ENCODE measurements around the gene FXYD6. TPM values are rescaled to one million over a fixed set of nuclear protein-coding genes. Genes with fewer than 3 reads are reported as not detected.
"Not testable (repeated sequence)": the region's sequence is repeated elsewhere in the genome, so short reads cannot be mapped to it uniquely, and the experiment has no call there.

FXYD6 gene
- total RNA-seq, 2 experiments from 2014 or later = not detected

- DNase-seq = no peak
- Mint-ChIP-seq H3K4me1 (peaks cover 13% of the 10 kb centered on the region), H3K36me3 (ENCODE audit: low read depth) (no peaks in the 10 kb centered on the region), H3K27me3 (peaks cover 27% of the 10 kb centered on the region), H3K27ac (no peak overlapping the region), H3K9me3 (no peaks in the 10 kb centered on the region), H3K4me3 (no peak overlapping the region)
- CTCF ChIA-PET = no interaction called here
- POLR2A ChIA-PET = no interaction called here
These were observed 7.5 kb downstream of the FXYD6 start for GRCh38 chr11:117868815-117869561.

- H3K4me1 Mint-ChIP-seq = peaks cover 5% of the 10 kb centered on the region
- H3K4me3 Mint-ChIP-seq = no peak overlapping the region
- H3K9me3 Mint-ChIP-seq = no peaks in the 10 kb centered on the region
- H3K27ac Mint-ChIP-seq = no peak overlapping the region
- peaks cover 27% of the 10 kb centered on the region for H3K27me3 Mint-ChIP-seq
- POLR2A ChIA-PET = no interaction called here
- DNase-seq = no peak
- H3K36me3 Mint-ChIP-seq (ENCODE audit: low read depth) = no peaks in the 10 kb centered on the region
- CTCF ChIA-PET = interaction anchor here (1.0 kb wide), 1 partner anchor 25 kb away, joined by 3 read pairs; no protein-coding TSS in a partner anchor
These were observed 8.4 kb downstream of the FXYD6 start for GRCh38 chr11:117868088-117868487.

- Mint-ChIP-seq H3K4me3 (no peak overlapping the region), H3K9me3 (no peaks in the 10 kb centered on the region), H3K4me1 (peaks cover 6% of the 10 kb centered on the region), H3K27me3 (peaks cover 19% of the 10 kb centered on the region), H3K36me3 (ENCODE audit: low read depth) (no peaks in the 10 kb centered on the region), H3K27ac (no peak overlapping the region)
- ChIA-PET POLR2A (no interaction called here), CTCF (no interaction called here)
- DNase-seq = no peak
These were observed 9.9 kb downstream of the FXYD6 start for GRCh38 chr11:117866526-117866925.

GRCh38 chr11:117865546-117865945, 10.9 kb downstream of the FXYD6 start:
- CTCF ChIA-PET = interaction anchor here (0.7 kb wide), 1 partner anchor 188 kb away, joined by 3 read pairs; no protein-coding TSS in a partner anchor
- peaks cover 10% of the 10 kb centered on the region for H3K4me1 Mint-ChIP-seq

GRCh38 chr11:117863383-117863782, 13.1 kb downstream of the FXYD6 start:
- no peaks in the 10 kb centered on the region for H3K9me3 Mint-ChIP-seq
- CTCF ChIA-PET = no interaction called here

More at GRCh38 chr11:117865546-117865945, 10.9 kb downstream of the FXYD6 start:
- H3K27me3 Mint-ChIP-seq = peaks cover 18% of the 10 kb centered on the region
- DNase-seq; H3K36me3 Mint-ChIP-seq (ENCODE audit: low read depth); H3K9me3 Mint-ChIP-seq; H3K27ac Mint-ChIP-seq; POLR2A ChIA-PET; H3K4me3 Mint-ChIP-seq: not testable (repeated sequence)

GRCh38 chr11:117862753-117863152, 13.7 kb downstream of the FXYD6 start:
- CTCF ChIA-PET = no interaction called here
- Mint-ChIP-seq H3K36me3 (ENCODE audit: low read depth) (no peaks in the 10 kb centered on the region), H3K4me1 (peaks cover 10% of the 10 kb centered on the region), H3K27me3 (peaks cover 13% of the 10 kb centered on the region), H3K4me3 (no peak overlapping the region), H3K27ac (no peak overlapping the region), H3K9me3 (no peaks in the 10 kb centered on the region)
- DNase-seq = no peak
- POLR2A ChIA-PET = no interaction called here

More at GRCh38 chr11:117863383-117863782, 13.1 kb downstream of the FXYD6 start:
- no peak overlapping the region for H3K4me3 Mint-ChIP-seq
- no peak for DNase-seq
- POLR2A ChIA-PET = no interaction called here
- H3K27me3 Mint-ChIP-seq = peaks cover 16% of the 10 kb centered on the region
- H3K4me1 Mint-ChIP-seq = peaks cover 10% of the 10 kb centered on the region
- no peaks in the 10 kb centered on the region for H3K36me3 Mint-ChIP-seq (ENCODE audit: low read depth)
- H3K27ac Mint-ChIP-seq = no peak overlapping the region

GRCh38 chr11:117862019-117862725, 14.3 kb downstream of the FXYD6 start:
- Mint-ChIP-seq H3K27ac (no peak overlapping the region), H3K9me3 (no peaks in the 10 kb centered on the region), H3K36me3 (ENCODE audit: low read depth) (no peaks in the 10 kb centered on the region), H3K27me3 (peaks cover 12% of the 10 kb centered on the region), H3K4me1 (peaks cover 10% of the 10 kb centered on the region), H3K4me3 (no peak overlapping the region)
- no peak for DNase-seq
- CTCF ChIA-PET = no interaction called here
- POLR2A ChIA-PET = no interaction called here

- H3K36me3 Mint-ChIP-seq (ENCODE audit: low read depth) = no peaks in the 10 kb centered on the region
- no peak overlapping the region for H3K27ac Mint-ChIP-seq
- ChIA-PET CTCF (interaction anchor here (1.2 kb wide), 1 partner anchor 192 kb away, joined by 4 read pairs; no protein-coding TSS in a partner anchor), POLR2A (no interaction called here)
- no peak for DNase-seq
- H3K27me3 Mint-ChIP-seq = peaks cover 12% of the 10 kb centered on the region
- no peak overlapping the region for H3K4me3 Mint-ChIP-seq
- peaks cover 10% of the 10 kb centered on the region for H3K4me1 Mint-ChIP-seq
- no peaks in the 10 kb centered on the region for H3K9me3 Mint-ChIP-seq
These were observed 15.1 kb downstream of the FXYD6 start for GRCh38 chr11:117861151-117862018.

GRCh38 chr11:117860139-117860538, 16.3 kb downstream of the FXYD6 start:
- Mint-ChIP-seq H3K4me3 (no peak overlapping the region), H3K27me3 (peaks cover 15% of the 10 kb centered on the region), H3K4me1 (peaks cover 10% of the 10 kb centered on the region), H3K36me3 (ENCODE audit: low read depth) (no peaks in the 10 kb centered on the region), H3K27ac (no peak overlapping the region), H3K9me3 (no peaks in the 10 kb centered on the region)
- CTCF ChIA-PET = interaction anchor here (1.2 kb wide), 1 partner anchor 193 kb away, joined by 4 read pairs; no protein-coding TSS in a partner anchor
- no peak for DNase-seq
- POLR2A ChIA-PET = no interaction called here

GRCh38 chr11:117859488-117860112, 16.9 kb downstream of the FXYD6 start:
- Mint-ChIP-seq H3K27ac (no peak overlapping the region), H3K36me3 (ENCODE audit: low read depth) (no peaks in the 10 kb centered on the region), H3K4me1 (peaks cover 10% of the 10 kb centered on the region), H3K9me3 (no peaks in the 10 kb centered on the region), H3K4me3 (no peak overlapping the region), H3K27me3 (peaks cover 13% of the 10 kb centered on the region)
- no peak for DNase-seq
- ChIA-PET CTCF (no interaction called here), POLR2A (no interaction called here)

- CTCF ChIA-PET = no interaction called here
- H3K36me3 Mint-ChIP-seq (ENCODE audit: low read depth) = no peaks in the 10 kb centered on the region
- H3K27me3 Mint-ChIP-seq = peaks cover 17% of the 10 kb centered on the region
- no peak overlapping the region for H3K27ac Mint-ChIP-seq
- H3K4me3 Mint-ChIP-seq = no peak overlapping the region
- peaks cover 10% of the 10 kb centered on the region for H3K4me1 Mint-ChIP-seq
- POLR2A ChIA-PET = no interaction called here
- no peaks in the 10 kb centered on the region for H3K9me3 Mint-ChIP-seq
- DNase-seq = no peak
These were observed 17.4 kb downstream of the FXYD6 start for GRCh38 chr11:117859061-117859460.

- Mint-ChIP-seq H3K27me3 (peaks cover 19% of the 10 kb centered on the region), H3K4me3 (no peak overlapping the region), H3K4me1 (peaks cover 10% of the 10 kb centered on the region), H3K27ac (no peak overlapping the region), H3K9me3 (peaks cover 2% of the 10 kb centered on the region), H3K36me3 (ENCODE audit: low read depth) (peaks cover 2% of the 10 kb centered on the region)
- CTCF ChIA-PET = no interaction called here
- no peak for DNase-seq
- POLR2A ChIA-PET = no interaction called here
These were observed 18.6 kb downstream of the FXYD6 start for GRCh38 chr11:117857734-117858414.

All from activated CD4-positive, alpha-beta memory T cell treated with anti-CD3 and anti-CD28 coated beads, Interleukin-2, amount 10 ng/mL, durations not matched to agents 7 days and 5 days (primary cell).